Measurements from ENCODE around the gene MRM2. TPM values are rescaled to one million over a fixed set of nuclear protein-coding genes. Genes with fewer than 3 reads are reported as not detected.

The MRM2 gene
- total RNA-seq, 4 donors from 2014 or later, result 8.1 to 19.0 (median 13.0) TPM

GRCh38 chr7:2249744-2250323 lies 7.8 kb upstream of the MRM2 start:
- TF ChIP-seq POLR2A (IDR thresholded peaks at IDR 0.05) (no peak), CTCF (IDR thresholded peaks at IDR 0.05) (no peak)
- H3K9me3 ChIP-seq, result no peaks in the 10 kb centered on the region
- peak overlapping the region in 1 of 4 donors; percentile 42 for H3K27ac ChIP-seq
- H3K4me1 ChIP-seq, result peaks cover 0 to 13% (median 3%) of the 10 kb centered on the region in 4 donors
- no peak overlapping the region for H3K4me3 ChIP-seq
- H3K36me3 ChIP-seq, result no peaks in the 10 kb centered on the region
- H3K27me3 ChIP-seq, result no peaks in the 10 kb centered on the region
- DNase-seq, result no peak

- Histone ChIP-seq H3K4me1 (peaks cover 0 to 13% (median 3%) of the 10 kb centered on the region in 4 donors), H3K9me3 (no peaks in the 10 kb centered on the region), H3K36me3 (no peaks in the 10 kb centered on the region), H3K4me3 (no peak overlapping the region), H3K27ac (peak overlapping the region in 2 of 4 donors; percentile 8 to 42), H3K27me3 (no peaks in the 10 kb centered on the region)
- DNase-seq, result peak in 2 of 3 donors; percentile 33 to 74
- no peak for TF ChIP-seq POLR2A (IDR thresholded peaks at IDR 0.05)
Measured at GRCh38 chr7:2248984-2249694, 7.1 kb upstream of the MRM2 start.

- H3K4me1 ChIP-seq, result peaks cover 0 to 21% (median 9%) of the 10 kb centered on the region in 4 donors
- H3K4me3 ChIP-seq, result no peak overlapping the region
- H3K27ac ChIP-seq, result no peak overlapping the region
- H3K36me3 ChIP-seq, result no peaks in the 10 kb centered on the region
- no peak for DNase-seq
- H3K27me3 ChIP-seq, result no peaks in the 10 kb centered on the region
- H3K9me3 ChIP-seq, result no peaks in the 10 kb centered on the region
- TF ChIP-seq CTCF (IDR thresholded peaks at IDR 0.05) (peak; percentile 28 to 50 (median 38)), POLR2A (IDR thresholded peaks at IDR 0.05) (no peak)
Measured at GRCh38 chr7:2247141-2247995, 5.4 kb upstream of the MRM2 start.

GRCh38 chr7:2245883-2246675 lies 4.1 kb upstream of the MRM2 start:
- H3K27ac ChIP-seq, result no peak overlapping the region
- H3K36me3 ChIP-seq, result no peaks in the 10 kb centered on the region
- no peak overlapping the region for H3K4me3 ChIP-seq
- no peaks in the 10 kb centered on the region for H3K9me3 ChIP-seq
- TF ChIP-seq POLR2A (IDR thresholded peaks at IDR 0.05) (no peak), CTCF (IDR thresholded peaks at IDR 0.05) (no peak)
- no peak for DNase-seq
- H3K4me1 ChIP-seq, result peaks cover 0 to 27% (median 12%) of the 10 kb centered on the region in 4 donors
- no peaks in the 10 kb centered on the region for H3K27me3 ChIP-seq

GRCh38 chr7:2244404-2244995 lies 2.5 kb upstream of the MRM2 start:
- DNase-seq, result no peak
- no peaks in the 10 kb centered on the region for H3K9me3 ChIP-seq
- H3K36me3 ChIP-seq, result peaks cover 0 to 1% (median 0%) of the 10 kb centered on the region in 3 donors
- H3K27me3 ChIP-seq, result no peaks in the 10 kb centered on the region
- no peak overlapping the region for H3K4me3 ChIP-seq
- H3K4me1 ChIP-seq, result peaks cover 0 to 31% (median 15%) of the 10 kb centered on the region in 4 donors
- TF ChIP-seq POLR2A (IDR thresholded peaks at IDR 0.05) (no peak), CTCF (IDR thresholded peaks at IDR 0.05) (no peak)
- no peak overlapping the region for H3K27ac ChIP-seq

Data from Peyer's patch (tissue), 4 donors.